Activated T-helper 9 cell treated with anti-CD3 and anti-CD28 coated beads, Interleukin-2, amount 50 U/mL, for 16 hours (primary cell): ENCODE measurements around the gene C1orf35.
A peak's percentile ranks its signal among the peaks of the same experiment; 100 is the strongest.

Source experiments
- DNase-seq: peaks from one replicate; pipeline ENCODE4 v3.0.0-alpha.2; 2020; ENCODE audit warnings: low read depth

Gene C1orf35

DNA sequence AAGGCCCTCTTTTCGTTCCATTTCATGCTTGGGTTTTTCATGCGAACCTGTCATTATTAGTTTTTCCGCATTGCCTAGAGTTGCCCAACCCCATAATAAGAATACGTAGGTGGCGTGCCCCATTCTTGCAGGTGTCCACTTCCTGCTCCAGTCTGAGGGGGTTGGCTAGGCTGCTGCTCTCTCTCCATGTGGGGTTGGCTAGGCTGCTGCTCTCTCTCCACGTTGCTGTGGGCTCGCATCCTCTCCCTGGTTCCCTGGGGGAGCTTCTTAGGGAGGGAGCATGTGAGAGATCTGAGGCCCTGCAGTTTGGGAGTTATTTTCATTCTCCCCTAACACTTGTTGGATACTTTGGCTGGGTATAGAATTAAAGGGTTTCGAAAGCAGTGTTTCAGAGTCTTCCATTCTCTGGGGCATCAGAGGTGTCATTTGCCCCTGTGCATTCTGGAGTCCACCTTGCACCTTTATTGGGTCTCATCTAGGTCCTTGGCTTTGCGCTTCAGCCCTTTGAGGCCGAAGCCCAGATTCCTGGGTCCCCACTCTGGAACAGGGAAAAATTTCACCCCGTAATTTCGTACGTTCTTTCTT lies 8.6 kb downstream of the C1orf35 start:
- DNase-seq = no peak

DNA sequence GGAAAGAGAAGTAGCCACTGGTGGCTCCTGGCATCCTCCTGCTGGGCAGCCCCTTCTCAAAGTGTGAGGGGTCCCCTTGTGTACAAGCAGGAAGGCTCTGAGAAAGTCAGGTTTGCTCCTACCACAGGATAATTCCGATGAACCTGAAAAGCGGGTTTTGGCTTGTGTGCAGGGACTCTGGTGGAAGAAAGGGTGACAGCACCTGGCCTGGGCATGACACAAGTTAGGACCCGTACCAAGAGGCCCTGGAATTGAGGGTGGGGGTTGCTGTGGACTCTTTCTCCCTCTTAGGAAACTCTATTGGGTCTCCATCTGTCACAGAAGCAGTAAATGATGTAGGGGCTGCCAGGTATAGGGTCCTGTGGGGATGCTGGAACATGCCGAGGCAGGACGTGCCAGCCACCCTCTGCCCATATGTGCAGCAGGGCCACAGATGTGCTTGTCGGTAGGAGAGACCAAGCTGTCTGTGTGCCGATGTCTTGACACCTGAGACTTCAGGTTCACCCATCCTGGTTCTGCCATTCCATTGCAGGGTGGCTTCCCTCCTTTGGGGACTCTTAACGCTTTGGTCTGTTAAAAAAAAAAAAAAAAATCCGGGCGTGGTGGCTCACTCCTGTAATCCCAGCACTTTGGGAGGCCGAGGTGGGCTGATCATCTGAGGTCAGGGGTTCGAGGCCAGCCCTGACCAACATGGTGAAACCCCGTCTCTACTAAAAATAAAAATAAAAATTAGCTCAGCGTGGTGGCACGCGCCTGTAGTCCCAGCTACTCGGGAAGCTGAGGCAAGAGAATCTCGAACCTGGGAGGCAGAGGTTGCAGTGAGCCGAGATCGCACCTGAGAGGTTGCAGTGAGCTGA lies 9.8 kb downstream of the C1orf35 start:
- no peak for DNase-seq

DNA sequence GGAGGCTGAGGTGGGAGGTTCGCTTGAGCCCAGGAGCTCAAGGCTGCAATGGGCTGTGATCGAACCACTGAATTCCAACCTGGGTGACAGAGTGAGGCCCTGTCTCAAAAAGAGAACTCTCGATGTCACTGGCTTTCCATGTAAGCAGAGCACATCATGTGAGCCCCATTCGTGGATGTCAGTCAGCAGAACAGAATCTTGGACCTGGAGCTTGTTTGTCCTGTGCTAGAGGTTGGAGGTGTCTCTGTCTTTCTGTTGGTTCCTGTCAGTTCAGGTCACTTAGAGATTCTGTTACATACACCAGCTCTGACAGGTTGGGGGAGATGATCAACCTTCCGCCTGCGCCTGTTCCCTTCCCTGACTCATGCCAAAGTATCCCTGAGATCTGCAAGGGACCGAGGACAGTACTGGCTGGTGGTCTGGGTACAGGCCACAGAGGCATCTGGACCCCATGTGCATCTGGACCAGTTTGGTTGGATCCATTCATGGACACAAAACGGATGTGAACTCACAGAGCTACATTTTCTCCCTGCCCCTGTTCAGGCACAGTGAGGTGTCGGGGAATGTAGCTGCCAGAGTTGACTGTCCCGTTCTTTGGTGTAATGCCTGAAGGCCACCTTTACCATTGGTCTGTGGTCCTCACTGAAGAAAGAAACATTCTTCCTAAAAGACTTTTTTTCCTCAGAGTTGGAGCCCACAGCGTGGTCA lies 10.6 kb downstream of the C1orf35 start:
- no peak for DNase-seq

GRCh38 chr1:228091084-228091483 lies 12.0 kb downstream of the C1orf35 start:
- DNase-seq = no peak

GRCh38 chr1:228090613-228091081 lies 12.5 kb downstream of the C1orf35 start:
- no peak for DNase-seq

GRCh38 chr1:228089519-228090380 lies 13.4 kb downstream of the C1orf35 start:
- no peak for DNase-seq

DNA sequence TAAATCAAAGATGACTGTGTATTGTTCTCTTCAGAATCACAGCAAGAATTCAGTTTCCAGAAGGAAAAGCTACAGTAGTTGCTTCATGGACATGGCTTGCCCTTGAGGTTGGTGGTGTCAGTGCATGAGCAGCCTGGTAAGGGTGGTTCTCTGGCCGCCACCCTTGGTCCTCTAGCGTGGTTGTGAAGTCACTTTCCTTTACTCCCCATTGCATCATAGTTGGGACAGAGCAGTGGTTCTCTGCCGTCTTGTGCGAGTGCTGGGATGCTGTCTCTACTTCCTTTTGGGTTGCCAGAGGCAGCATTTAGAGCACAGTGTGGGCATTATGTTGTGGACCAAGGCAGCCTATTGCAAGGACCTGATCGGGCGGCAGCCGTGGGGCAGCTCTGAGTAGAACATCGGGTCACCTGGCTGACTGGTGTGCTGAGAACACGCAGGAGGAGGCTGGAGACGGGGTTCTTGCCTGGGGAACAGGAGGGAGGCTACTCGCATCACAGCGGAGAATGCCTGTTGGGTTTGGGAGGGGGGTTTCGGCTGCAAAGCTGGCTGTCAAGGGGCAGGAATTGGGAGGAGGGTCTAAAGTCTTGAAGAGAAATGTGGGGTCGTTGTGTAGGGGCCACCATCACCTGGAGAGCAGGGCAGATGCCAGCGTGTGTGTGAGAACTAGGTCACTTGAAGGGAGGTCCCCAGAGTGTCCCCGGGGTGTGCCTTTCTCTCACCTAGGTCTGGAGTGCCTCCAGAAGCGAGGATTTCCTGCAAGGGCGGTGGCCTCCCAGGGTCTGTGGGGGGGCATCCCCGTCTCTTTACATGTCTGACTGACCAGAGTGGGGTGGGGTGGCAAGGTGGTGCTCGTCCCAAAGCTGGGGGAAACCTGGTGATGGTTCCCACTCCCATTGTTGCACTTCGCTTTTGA lies 14.3 kb downstream of the C1orf35 start:
- DNase-seq = no peak

DNA sequence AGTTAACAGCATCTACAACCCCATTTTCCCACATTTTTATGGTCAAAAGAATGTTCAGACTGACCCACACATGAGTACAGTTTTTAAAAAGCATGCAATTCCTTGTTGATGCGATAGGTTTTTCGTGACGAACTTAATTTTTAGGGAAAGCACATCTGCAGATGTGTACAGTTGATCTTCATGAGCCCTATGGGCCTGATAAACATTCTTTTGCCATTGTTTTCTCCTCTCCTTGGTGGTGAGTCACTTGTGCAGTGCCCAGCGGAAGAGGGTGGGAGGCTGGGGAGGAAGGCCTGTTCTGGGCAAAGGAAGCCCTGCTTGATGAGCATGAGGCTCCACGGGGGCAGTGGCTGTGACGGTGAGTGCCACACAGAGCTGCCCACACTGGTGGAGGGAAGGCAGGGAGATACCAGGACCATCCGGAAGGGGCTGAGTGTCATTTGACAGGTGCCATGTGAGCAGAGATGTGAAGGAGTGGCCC lies 15.3 kb downstream of the C1orf35 start:
- no peak for DNase-seq

GRCh38 chr1:228085287-228085951 lies 17.7 kb downstream of the C1orf35 start:
- DNase-seq = no peak

DNA sequence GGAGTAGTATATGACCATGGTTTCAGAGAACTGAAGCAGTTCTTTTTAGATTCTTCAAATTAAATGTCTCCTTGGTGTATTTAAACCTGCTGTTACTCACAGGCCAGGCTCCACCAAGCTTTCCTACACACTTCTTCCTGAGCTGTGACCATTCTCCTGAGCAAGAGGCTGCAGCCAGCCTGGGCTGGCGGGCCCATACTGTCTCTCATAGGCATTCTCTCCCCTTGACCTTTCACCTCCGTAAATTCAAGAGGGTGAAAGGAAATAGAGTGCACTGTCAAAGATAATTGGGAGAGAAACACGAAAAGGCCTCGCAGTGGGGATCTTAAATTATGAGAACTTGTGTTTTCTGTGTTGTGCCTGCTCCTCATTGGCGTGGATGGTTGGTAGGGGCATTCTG lies 18.3 kb downstream of the C1orf35 start:
- DNase-seq = no peak

GRCh38 chr1:228084325-228084724 lies 18.8 kb downstream of the C1orf35 start:
- no peak for DNase-seq

DNA sequence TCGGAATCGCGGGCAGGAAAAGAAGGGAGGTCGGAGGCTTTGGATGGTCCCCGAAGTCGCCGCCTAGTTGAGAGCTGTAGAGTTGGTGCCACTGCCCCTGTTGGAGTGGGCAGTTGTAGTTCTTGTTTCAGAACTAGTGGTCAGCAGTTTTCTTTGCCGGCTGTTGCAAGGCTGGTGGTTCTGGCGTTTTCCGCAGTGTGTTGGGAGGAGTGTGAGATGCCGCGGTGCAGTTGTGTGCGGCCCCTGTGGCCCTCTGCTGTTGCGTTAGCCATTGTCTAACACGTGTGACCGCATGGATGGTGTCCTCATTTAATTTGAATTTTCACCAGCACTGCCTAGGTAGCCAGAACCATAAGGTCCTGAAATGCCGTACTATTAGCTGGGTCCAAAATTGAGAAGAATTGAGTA lies 19.2 kb downstream of the C1orf35 start:
- DNase-seq = no peak

DNA sequence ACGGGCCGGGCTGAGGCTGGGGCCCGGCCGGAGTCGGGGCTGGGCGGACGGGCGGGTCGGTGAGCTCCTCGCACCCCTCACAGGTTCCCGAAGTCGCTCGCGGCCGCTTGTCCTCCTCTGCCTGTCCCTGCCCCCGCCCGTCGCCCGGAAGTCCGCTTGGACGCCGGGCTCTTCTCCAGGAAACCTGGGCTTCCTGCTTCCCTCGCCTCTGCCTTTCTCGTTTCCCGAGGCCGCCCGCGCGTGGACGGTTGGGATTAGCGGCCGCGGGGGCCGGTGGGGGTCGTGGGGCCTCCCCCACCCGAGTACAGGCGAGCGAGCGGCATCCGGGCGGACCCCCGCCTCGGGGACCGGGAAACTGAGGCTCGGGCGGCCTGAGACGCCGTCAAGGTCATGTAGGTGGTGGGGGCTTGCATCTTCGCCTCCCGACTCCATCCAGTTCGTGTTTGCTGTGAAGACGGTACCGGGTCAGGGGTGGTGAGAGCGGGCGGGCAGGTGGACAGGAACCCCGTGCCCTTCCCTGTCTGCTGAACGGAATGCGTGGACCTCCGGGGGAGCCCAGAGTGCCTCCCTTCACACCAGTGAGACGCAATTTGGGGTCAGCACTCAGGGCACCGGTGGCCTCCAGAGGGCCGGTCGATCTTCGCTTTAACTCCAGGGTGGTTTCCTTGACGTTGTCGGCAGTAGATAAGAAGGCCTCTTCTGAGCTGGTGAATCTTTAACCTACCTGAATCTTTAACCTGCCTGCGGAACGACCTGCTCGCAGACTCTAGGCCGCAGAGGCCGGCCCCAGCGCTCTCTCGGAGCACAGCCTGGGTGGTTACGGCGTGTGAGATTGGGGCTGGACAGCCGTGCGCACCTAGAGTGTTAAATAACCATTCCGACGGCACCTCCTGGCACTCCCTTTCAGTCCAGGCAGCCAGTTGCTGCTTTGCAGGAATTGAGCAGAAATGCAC lies 19.9 kb downstream of the C1orf35 start:
- peak; percentile 36 for DNase-seq

- peak; percentile 92 for DNase-seq
These were observed 20.8 kb downstream of the C1orf35 start, which contains the start of gene ARF1 for GRCh38 chr1:228082214-228082917. Gene ARF1, plus strand, starts transcription at chr1:228082708. Its CDS starts 14,407 bp downstream, at chr1:228097115.

DNA sequence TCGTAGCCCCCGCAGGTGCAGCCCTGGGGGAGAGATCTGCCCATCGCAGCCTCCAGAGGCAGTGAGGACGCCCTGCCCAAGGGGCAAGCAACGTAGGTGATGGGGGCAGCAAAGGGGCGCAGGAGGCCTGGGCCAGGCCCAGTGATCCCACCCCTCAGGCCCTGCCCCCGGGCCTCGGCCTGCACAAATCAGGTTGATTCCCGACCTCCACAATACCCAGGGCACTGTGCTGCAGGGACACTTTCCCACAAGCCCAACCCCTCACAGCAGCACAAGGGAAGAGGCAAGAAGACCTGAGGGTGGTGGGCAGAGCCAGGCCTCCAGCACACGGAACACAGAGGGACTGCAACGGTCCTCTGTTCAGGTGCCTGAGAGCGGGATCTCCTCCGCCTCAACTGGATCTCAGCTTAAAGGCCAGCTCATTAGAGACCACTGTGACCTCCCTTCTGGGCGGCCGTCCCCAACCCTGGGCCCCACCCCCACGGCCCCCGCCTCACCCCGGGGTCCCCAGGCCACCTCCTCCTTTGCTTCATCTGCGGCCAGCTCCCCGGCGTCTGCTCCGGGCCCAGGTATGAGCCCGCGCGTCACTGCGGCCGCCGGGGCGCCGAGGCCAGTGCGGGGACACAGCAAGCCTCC lies 21.4 kb downstream of the C1orf35 start:
- DNase-seq = no peak

DNA sequence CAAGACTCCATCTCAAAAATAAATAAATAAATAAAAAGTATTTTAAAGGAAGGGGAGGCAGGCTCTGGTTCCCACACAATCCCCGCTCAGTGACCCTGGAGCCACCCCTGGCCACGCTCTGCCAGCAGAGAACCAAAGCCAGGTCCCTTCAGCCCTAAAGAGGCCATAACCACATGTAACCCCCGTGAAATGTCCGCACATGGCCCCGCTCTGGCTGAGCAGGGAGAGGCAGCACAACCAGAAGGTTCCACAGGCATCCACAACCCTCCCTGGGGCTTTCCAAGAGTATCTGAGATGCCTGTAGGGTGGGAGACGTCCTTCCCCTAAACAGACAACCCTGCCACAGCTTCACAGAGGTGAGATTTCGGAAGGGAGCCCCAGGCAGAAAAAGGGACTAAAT lies 22.0 kb downstream of the C1orf35 start:
- no peak for DNase-seq

- DNase-seq = no peak
These were observed 23.4 kb downstream of the C1orf35 start for GRCh38 chr1:228079601-228080263.
